Measurements from ENCODE around the gene DAB2IP.

GRCh38 chr9:121746866-121747265, 95.4 kb downstream of the DAB2IP start:
- TF ChIP-seq CTCF (conservative IDR thresholded peaks at IDR 0.05 in 1 of 2, IDR thresholded peaks at IDR 0.05 in 1 of 2; ENCODE audit: low read depth in 1 of 2, low read length in 2 of 2) (no peak), EZH2 (IDR thresholded peaks at IDR 0.05; ENCODE audit: low read length, missing control alignments) (no peak)
